ENCODE data around the gene FKRP.
"Not testable (repeated sequence)": the region's sequence is repeated elsewhere in the genome, so short reads cannot be mapped to it uniquely, and the experiment has no call there.

Gene FKRP

DNA sequence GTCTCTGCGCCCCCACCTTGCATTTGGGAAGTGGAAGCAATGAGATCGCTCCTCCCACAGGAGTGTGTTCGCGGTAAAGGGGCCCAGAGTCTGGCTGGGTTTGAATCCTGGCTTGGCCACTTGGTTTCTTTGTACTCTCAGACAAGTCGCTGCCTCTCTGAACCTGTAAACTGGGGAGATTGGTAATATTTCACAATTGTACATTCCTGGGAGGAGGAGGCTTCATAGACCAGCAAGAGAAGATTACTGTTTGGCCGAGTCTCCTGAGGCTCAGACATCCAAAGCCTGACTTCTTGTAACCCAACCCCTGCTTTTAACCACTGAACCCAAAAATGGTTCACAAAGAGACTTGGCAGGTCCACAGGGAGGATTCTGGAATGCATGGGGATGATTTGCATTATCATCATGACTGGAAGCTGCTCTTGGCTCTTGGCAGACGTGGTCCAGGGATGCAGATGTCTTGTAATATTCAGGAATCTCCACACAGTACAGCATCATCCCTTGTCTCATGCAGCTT, 14.0 kb downstream of the FKRP start:
- no peaks in the 10 kb centered on the region for H3K27me3 ChIP-seq (ENCODE audit: control insufficient read depth, low read length)
- no peaks in the 10 kb centered on the region; the same call in 1 of the 2 replicates for H4K20me1 ChIP-seq (ENCODE audit: control insufficient read depth, insufficient read depth, low read depth, low read length)
- H3K9me2 ChIP-seq (replicated peaks; ENCODE audit: control insufficient read depth, low read length) = no peaks in the 10 kb centered on the region
- peaks cover 15% of the 10 kb centered on the region for H3K36me3 ChIP-seq (ENCODE audit: control insufficient read depth, low read length)
- no peak overlapping the region for H3K4me3 ChIP-seq (ENCODE audit: low read length)
- H3F3A ChIP-seq (ENCODE audit: control insufficient read depth, insufficient read depth) = peaks cover 2% of the 10 kb centered on the region; the same call in 1 of the 2 replicates
- H3K79me2 ChIP-seq (ENCODE audit: control insufficient read depth, low read length) = no peaks in the 10 kb centered on the region
- no peak for TF ChIP-seq EZH2phosphoT487 (IDR thresholded peaks at IDR 0.05; ENCODE audit: borderline replicate concordance, low read length)
- TF ChIP-seq, protein P1, sequence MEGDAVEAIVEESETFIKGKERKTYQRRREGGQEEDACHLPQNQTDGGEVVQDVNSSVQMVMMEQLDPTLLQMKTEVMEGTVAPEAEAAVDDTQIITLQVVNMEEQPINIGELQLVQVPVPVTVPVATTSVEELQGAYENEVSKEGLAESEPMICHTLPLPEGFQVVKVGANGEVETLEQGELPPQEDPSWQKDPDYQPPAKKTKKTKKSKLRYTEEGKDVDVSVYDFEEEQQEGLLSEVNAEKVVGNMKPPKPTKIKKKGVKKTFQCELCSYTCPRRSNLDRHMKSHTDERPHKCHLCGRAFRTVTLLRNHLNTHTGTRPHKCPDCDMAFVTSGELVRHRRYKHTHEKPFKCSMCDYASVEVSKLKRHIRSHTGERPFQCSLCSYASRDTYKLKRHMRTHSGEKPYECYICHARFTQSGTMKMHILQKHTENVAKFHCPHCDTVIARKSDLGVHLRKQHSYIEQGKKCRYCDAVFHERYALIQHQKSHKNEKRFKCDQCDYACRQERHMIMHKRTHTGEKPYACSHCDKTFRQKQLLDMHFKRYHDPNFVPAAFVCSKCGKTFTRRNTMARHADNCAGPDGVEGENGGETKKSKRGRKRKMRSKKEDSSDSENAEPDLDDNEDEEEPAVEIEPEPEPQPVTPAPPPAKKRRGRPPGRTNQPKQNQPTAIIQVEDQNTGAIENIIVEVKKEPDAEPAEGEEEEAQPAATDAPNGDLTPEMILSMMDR (IDR thresholded peaks at IDR 0.05; ENCODE audit: low read depth, low read length, poor library complexity, severe bottlenecking) = no peak
- no peak overlapping the region for H3K4me2 ChIP-seq (ENCODE audit: low read length)
- no peak overlapping the region for H3K27ac ChIP-seq (ENCODE audit: low read depth, low read length)
- H3K9me3 ChIP-seq (ENCODE audit: control insufficient read depth, insufficient read depth, low read length) = no peaks in the 10 kb centered on the region
- peaks cover 3% of the 10 kb centered on the region; the same call in 1 of the 2 replicates for H3K4me1 ChIP-seq (ENCODE audit: control insufficient read depth, low read length)

DNA sequence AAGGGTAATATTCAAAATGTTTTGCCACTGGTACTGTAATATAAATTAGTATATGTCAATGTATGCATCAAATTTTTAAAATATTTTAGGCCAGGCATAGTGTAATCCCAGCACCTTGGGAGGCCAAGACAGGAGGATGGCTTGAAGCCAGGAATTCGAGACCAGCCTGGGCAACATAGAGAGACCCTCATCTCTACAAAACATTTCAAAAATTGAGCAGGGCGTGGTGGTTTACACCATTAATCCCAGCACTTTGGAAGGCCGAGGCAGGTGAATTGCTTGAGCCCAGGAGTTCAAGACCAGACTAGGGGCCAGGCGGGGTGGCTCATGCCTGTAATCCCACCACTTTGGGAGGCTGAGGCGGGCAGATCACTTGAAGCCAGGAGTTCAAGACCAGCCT, 14.5 kb downstream of the FKRP start:
- Histone ChIP-seq H3K27me3 (ENCODE audit: control insufficient read depth, low read length) (no peaks in the 10 kb centered on the region), H3K4me3 (ENCODE audit: low read length) (no peak overlapping the region), H4K20me1 (ENCODE audit: control insufficient read depth, insufficient read depth, low read depth, low read length) (no peaks in the 10 kb centered on the region; the same call in 1 of the 2 replicates), H3K4me1 (ENCODE audit: control insufficient read depth, low read length) (peaks cover 3% of the 10 kb centered on the region; the same call in 1 of the 2 replicates), H3K9me3 (ENCODE audit: control insufficient read depth, insufficient read depth, low read length) (no peaks in the 10 kb centered on the region), H3K9me2 (replicated peaks; ENCODE audit: control insufficient read depth, low read length) (no peaks in the 10 kb centered on the region), H3K36me3 (ENCODE audit: control insufficient read depth, low read length) (peaks cover 15% of the 10 kb centered on the region), H3K27ac (ENCODE audit: low read depth, low read length) (no peak overlapping the region), H3K79me2 (ENCODE audit: control insufficient read depth, low read length) (no peaks in the 10 kb centered on the region), H3K4me2 (ENCODE audit: low read length) (no peak overlapping the region), H3F3A (ENCODE audit: control insufficient read depth, insufficient read depth) (no peaks in the 10 kb centered on the region)
- TF ChIP-seq, protein P1 (IDR thresholded peaks at IDR 0.05; ENCODE audit: low read depth, low read length, poor library complexity, severe bottlenecking) = no peak
- TF ChIP-seq EZH2phosphoT487 (IDR thresholded peaks at IDR 0.05; ENCODE audit: borderline replicate concordance, low read length) = no peak

DNA sequence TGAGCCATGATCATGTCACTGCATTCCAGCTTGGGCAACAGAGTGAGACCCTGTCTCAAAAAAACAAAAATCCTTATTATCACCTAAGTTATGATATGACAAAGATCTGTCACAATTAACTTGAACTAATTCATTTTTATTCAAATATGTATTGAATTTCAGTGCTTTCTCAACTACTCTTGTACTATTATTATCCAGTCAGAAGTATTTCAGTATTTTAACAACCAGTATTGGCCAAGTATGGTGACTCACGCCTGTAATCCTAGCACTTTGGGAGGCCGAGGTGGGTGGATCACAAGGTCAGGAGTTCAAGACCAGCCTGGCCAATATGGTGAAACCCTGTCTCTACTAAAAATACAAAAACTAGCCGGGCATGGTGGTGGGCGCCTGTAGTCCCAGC, 15.0 kb downstream of the FKRP start:
- H3K79me2 ChIP-seq (ENCODE audit: control insufficient read depth, low read length); H4K20me1 ChIP-seq (ENCODE audit: control insufficient read depth, insufficient read depth, low read depth, low read length); H3K9me3 ChIP-seq (ENCODE audit: control insufficient read depth, insufficient read depth, low read length); H3F3A ChIP-seq (ENCODE audit: control insufficient read depth, insufficient read depth); H3K27me3 ChIP-seq (ENCODE audit: control insufficient read depth, low read length); H3K4me2 ChIP-seq (ENCODE audit: low read length); H3K4me3 ChIP-seq (ENCODE audit: low read length); H3K9me2 ChIP-seq (replicated peaks; ENCODE audit: control insufficient read depth, low read length); H3K4me1 ChIP-seq (ENCODE audit: control insufficient read depth, low read length); H3K27ac ChIP-seq (ENCODE audit: low read depth, low read length): not testable (repeated sequence)
- H3K36me3 ChIP-seq (ENCODE audit: control insufficient read depth, low read length) = peaks cover 15% of the 10 kb centered on the region

DNA sequence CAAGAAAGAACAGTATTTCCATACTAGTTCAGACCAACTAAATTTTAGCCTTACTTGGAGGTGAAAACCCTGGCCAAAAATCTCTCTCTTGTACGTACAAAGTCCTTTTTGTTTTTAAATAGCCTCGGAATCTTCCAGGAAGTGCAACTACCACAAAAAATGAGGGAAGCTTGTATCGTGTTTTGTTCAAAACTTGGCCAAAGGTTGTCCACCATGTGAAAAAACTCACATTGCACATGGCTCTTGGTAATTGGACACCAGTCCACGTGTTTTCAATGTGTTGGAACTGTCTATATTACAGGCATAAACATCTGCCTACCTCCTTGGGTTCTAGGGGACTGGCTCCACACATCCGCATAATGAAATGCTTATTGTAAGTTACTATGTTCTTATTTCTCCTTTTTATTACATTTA, 15.6 kb downstream of the FKRP start:
- TF ChIP-seq, protein P1 (IDR thresholded peaks at IDR 0.05; ENCODE audit: low read depth, low read length, poor library complexity, severe bottlenecking) = no peak
- TF ChIP-seq EZH2phosphoT487 (IDR thresholded peaks at IDR 0.05; ENCODE audit: borderline replicate concordance, low read length) = no peak
- H3K4me1 ChIP-seq (ENCODE audit: control insufficient read depth, low read length) = peaks cover 3% of the 10 kb centered on the region; the same call in 1 of the 2 replicates
- H4K20me1 ChIP-seq (ENCODE audit: control insufficient read depth, insufficient read depth, low read depth, low read length) = no peaks in the 10 kb centered on the region; the same call in 1 of the 2 replicates
- no peaks in the 10 kb centered on the region for H3K79me2 ChIP-seq (ENCODE audit: control insufficient read depth, low read length)
- no peaks in the 10 kb centered on the region for H3F3A ChIP-seq (ENCODE audit: control insufficient read depth, insufficient read depth)
- H3K36me3 ChIP-seq (ENCODE audit: control insufficient read depth, low read length) = peaks cover 14% of the 10 kb centered on the region
- H3K4me2 ChIP-seq (ENCODE audit: low read length) = no peak overlapping the region
- no peak overlapping the region for H3K27ac ChIP-seq (ENCODE audit: low read depth, low read length)
- H3K4me3 ChIP-seq (ENCODE audit: low read length) = no peak overlapping the region
- H3K9me2 ChIP-seq (replicated peaks; ENCODE audit: control insufficient read depth, low read length) = no peaks in the 10 kb centered on the region
- no peaks in the 10 kb centered on the region for H3K27me3 ChIP-seq (ENCODE audit: control insufficient read depth, low read length)
- no peaks in the 10 kb centered on the region for H3K9me3 ChIP-seq (ENCODE audit: control insufficient read depth, insufficient read depth, low read length)
